ENCODE data around the gene INPP5A.

- TF ChIP-seq EZH2 (IDR thresholded peaks at IDR 0.05; ENCODE audit: low read length, unreplicated experiment) (no peak), CTCF (conservative IDR thresholded peaks at IDR 0.05; ENCODE audit: low read depth, low read length) (no peak), EZH2phosphoT487 (IDR thresholded peaks at IDR 0.05; ENCODE audit: borderline replicate concordance, low read length) (no peak)
These were observed 42.5 kb upstream of the INPP5A start for GRCh38 chr10:132494866-132495630.

All from PC-3 (cell line).